Activated CD8-positive, alpha-beta T cell treated with anti-CD3 and anti-CD28 coated beads for 36 hours (primary cell): ENCODE measurements around the gene EEF2KMT. TPM values are rescaled to one million over a fixed set of nuclear protein-coding genes. Genes with fewer than 3 reads are reported as not detected.
"Not testable (repeated sequence)": the region's sequence is repeated elsewhere in the genome, so short reads cannot be mapped to it uniquely, and the experiment has no call there.

Experiments used
- ATAC-seq: fragments of 200-7000 bp; cut with Tn5 transposase; one replicate; pipeline ENCODE4 v1.10.0; 2021; ENCODE audit warnings: mild to moderate bottlenecking, moderate library complexity
- CTCF ChIA-PET: fragments of 350-600 bp; sonication (Branson Sonifier 250); formaldehyde crosslinking; loops from one replicate; lab custom pipeline; 2021; ENCODE audit warnings: antibody characterized with exemption; lab: Charles Lee
- POLR2A ChIA-PET: fragments of 350-600 bp; sonication (Branson Sonifier 250); formaldehyde crosslinking; loops from one replicate; lab custom pipeline; 2021; ENCODE audit warnings: antibody characterized with exemption; lab: Charles Lee
- DNase-seq: peaks from one replicate; pipeline ENCODE4 v3.0.0-alpha.2; 2020
- H3K27ac Mint-ChIP-seq: one replicate; pipeline ENCODE4 v1.8.0; 2021; ENCODE audit warnings: mild to moderate bottlenecking, mixed read lengths
- H3K27me3 Mint-ChIP-seq: one replicate; pipeline ENCODE4 v1.8.0; 2021; ENCODE audit warnings: mixed read lengths
- H3K36me3 Mint-ChIP-seq: one replicate; pipeline ENCODE4 v1.8.0; 2021; ENCODE audit warnings: low read depth, mixed read lengths
- H3K4me1 Mint-ChIP-seq: one replicate; pipeline ENCODE4 v1.8.0; 2021; ENCODE audit warnings: low read depth, mixed read lengths
- H3K4me3 Mint-ChIP-seq: one replicate; pipeline ENCODE4 v1.8.0; 2021; ENCODE audit warnings: mild to moderate bottlenecking, moderate library complexity, mixed read lengths
- H3K9me3 Mint-ChIP-seq: one replicate; pipeline ENCODE4 v1.8.0; 2021; ENCODE audit warnings: mixed read lengths
- CTCF ChIP-seq: fragments of 200-600 bp; IDR thresholded peaks from one replicate; pipeline ENCODE4 v1.8.0; 2022; ENCODE audit warnings: antibody characterized with exemption, mild to moderate bottlenecking
- intact Hi-C: fragments of 100-400 bp; cut with micrococcal nuclease; formaldehyde crosslinking; loops from one replicate; pipeline ENCODE4 v1.10.0; 2022
- total RNA-seq, 2 experiments: library from RNA; stranded (reverse); gene quantifications; one replicate each; pipeline ENCODE4 v1.2.3, GENCODE V29; 2021

Gene EEF2KMT
- total RNA-seq, 2 experiments from 2014 or later = 19.7 to 20.5 TPM

- H3K4me3 Mint-ChIP-seq, ATAC-seq, POLR2A ChIA-PET, H3K27ac Mint-ChIP-seq, H3K9me3 Mint-ChIP-seq, H3K27me3 Mint-ChIP-seq, intact Hi-C loops, DNase-seq: not testable (repeated sequence)
- CTCF ChIA-PET = interaction anchor here (2.3 kb wide), 1 partner anchor 37 kb away, joined by 11 read pairs; no protein-coding TSS in a partner anchor
- H3K4me1 Mint-ChIP-seq = peaks cover 23% of the 10 kb centered on the region
- peaks cover 16% of the 10 kb centered on the region for H3K36me3 Mint-ChIP-seq
These were observed 3.8 kb downstream of the EEF2KMT start for GRCh38 chr16:5093746-5094145.

GRCh38 chr16:5093081-5093480 lies 4.5 kb downstream of the EEF2KMT start:
- ATAC-seq, H3K27ac Mint-ChIP-seq, H3K4me3 Mint-ChIP-seq, H3K27me3 Mint-ChIP-seq, DNase-seq, intact Hi-C loops, H3K9me3 Mint-ChIP-seq: not testable (repeated sequence)
- ChIA-PET POLR2A (interaction anchor here (1.2 kb wide), 1 partner anchor 22 kb away, joined by 3 read pairs; the partner anchor contains the start of gene ALG1), CTCF (interaction anchor here (0.8 to 2.3 kb wide), 3 partner anchors 14 to 37 kb away, joined by 3 to 11 read pairs (median 8); no protein-coding TSS in a partner anchor)
- Mint-ChIP-seq H3K36me3 (peaks cover 18% of the 10 kb centered on the region), H3K4me1 (peaks cover 21% of the 10 kb centered on the region)

- H3K27me3 Mint-ChIP-seq, H3K4me3 Mint-ChIP-seq, CTCF ChIA-PET, H3K9me3 Mint-ChIP-seq, POLR2A ChIA-PET, DNase-seq, ATAC-seq, intact Hi-C loops, H3K27ac Mint-ChIP-seq: not testable (repeated sequence)
- Mint-ChIP-seq H3K36me3 (peaks cover 23% of the 10 kb centered on the region), H3K4me1 (peaks cover 12% of the 10 kb centered on the region)
These were observed 7.0 kb downstream of the EEF2KMT start for GRCh38 chr16:5090592-5090991.

- intact Hi-C loops, H3K9me3 Mint-ChIP-seq, H3K4me1 Mint-ChIP-seq, DNase-seq, ATAC-seq, POLR2A ChIA-PET, H3K27ac Mint-ChIP-seq, H3K27me3 Mint-ChIP-seq, H3K4me3 Mint-ChIP-seq: not testable (repeated sequence)
- H3K36me3 Mint-ChIP-seq = peaks cover 27% of the 10 kb centered on the region
- CTCF ChIA-PET = interaction anchor here (1.9 kb wide), 1 partner anchor 34 kb away, joined by 4 read pairs; no protein-coding TSS in a partner anchor
These were observed 7.6 kb downstream of the EEF2KMT start for GRCh38 chr16:5089911-5090555.

- H3K27me3 Mint-ChIP-seq, intact Hi-C loops, H3K4me3 Mint-ChIP-seq, POLR2A ChIA-PET, H3K4me1 Mint-ChIP-seq, ATAC-seq, H3K27ac Mint-ChIP-seq, H3K9me3 Mint-ChIP-seq, DNase-seq: not testable (repeated sequence)
- H3K36me3 Mint-ChIP-seq = peaks cover 35% of the 10 kb centered on the region
- CTCF ChIA-PET = interaction anchor here (1.8 to 1.9 kb wide), 2 partner anchors 13 to 33 kb away, joined by 4 to 5 read pairs; no protein-coding TSS in a partner anchor
These were observed 8.7 kb downstream of the EEF2KMT start for GRCh38 chr16:5088936-5089335.

GRCh38 chr16:5088086-5088790 lies 9.4 kb downstream of the EEF2KMT start:
- DNase-seq, H3K27me3 Mint-ChIP-seq, H3K4me1 Mint-ChIP-seq, H3K27ac Mint-ChIP-seq, intact Hi-C loops, ATAC-seq, H3K9me3 Mint-ChIP-seq, POLR2A ChIA-PET, H3K4me3 Mint-ChIP-seq: not testable (repeated sequence)
- CTCF ChIA-PET = interaction anchor here (1.8 to 1.9 kb wide), 2 partner anchors 12 to 32 kb away, joined by 4 to 5 read pairs; no protein-coding TSS in a partner anchor
- H3K36me3 Mint-ChIP-seq = peaks cover 35% of the 10 kb centered on the region

GRCh38 chr16:5085716-5086115 lies 11.9 kb downstream of the EEF2KMT start:
- H3K27me3 Mint-ChIP-seq, H3K4me3 Mint-ChIP-seq, H3K27ac Mint-ChIP-seq, ATAC-seq, H3K4me1 Mint-ChIP-seq, intact Hi-C loops, H3K9me3 Mint-ChIP-seq, DNase-seq: not testable (repeated sequence)
- POLR2A ChIA-PET = interaction anchor here (1.4 kb wide), 1 partner anchor 13 kb away, joined by 3 read pairs; no protein-coding TSS in a partner anchor
- H3K36me3 Mint-ChIP-seq = peaks cover 28% of the 10 kb centered on the region
- CTCF ChIA-PET = interaction anchor here (1.0 to 3.3 kb wide), 2 partner anchors 11 to 29 kb away, joined by 4 to 29 read pairs; no protein-coding TSS in a partner anchor

- H3K9me3 Mint-ChIP-seq, H3K4me1 Mint-ChIP-seq, intact Hi-C loops, ATAC-seq, H3K4me3 Mint-ChIP-seq, H3K27ac Mint-ChIP-seq, H3K27me3 Mint-ChIP-seq: not testable (repeated sequence)
- POLR2A ChIA-PET = interaction anchor here (1.4 kb wide), 1 partner anchor 12 kb away, joined by 3 read pairs; no protein-coding TSS in a partner anchor
- H3K36me3 Mint-ChIP-seq = peaks cover 22% of the 10 kb centered on the region
- DNase-seq = peak; percentile 75
- TF ChIP-seq CTCF = peak; percentile 68
- CTCF ChIA-PET = interaction anchor here (0.7 to 3.3 kb wide), 4 partner anchors 11 to 50 kb away, joined by 3 to 29 read pairs (median 5); partner anchors contain the start of gene NAGPA
These were observed 12.8 kb downstream of the EEF2KMT start for GRCh38 chr16:5084802-5085201.

- ATAC-seq, POLR2A ChIA-PET, H3K4me3 Mint-ChIP-seq, H3K4me1 Mint-ChIP-seq, H3K9me3 Mint-ChIP-seq, DNase-seq, intact Hi-C loops, H3K27ac Mint-ChIP-seq, H3K27me3 Mint-ChIP-seq: not testable (repeated sequence)
- peaks cover 24% of the 10 kb centered on the region for H3K36me3 Mint-ChIP-seq
- CTCF ChIA-PET = interaction anchor here (0.7 to 3.3 kb wide), 4 partner anchors 10 to 50 kb away, joined by 3 to 29 read pairs (median 5); partner anchors contain the start of gene NAGPA
These were observed 13.4 kb downstream of the EEF2KMT start for GRCh38 chr16:5084099-5084731.

- H3K4me3 Mint-ChIP-seq, DNase-seq, ATAC-seq, H3K4me1 Mint-ChIP-seq, POLR2A ChIA-PET, H3K27me3 Mint-ChIP-seq, CTCF ChIA-PET, H3K9me3 Mint-ChIP-seq, H3K27ac Mint-ChIP-seq, intact Hi-C loops: not testable (repeated sequence)
- H3K36me3 Mint-ChIP-seq = peaks cover 24% of the 10 kb centered on the region
These were observed 13.9 kb downstream of the EEF2KMT start for GRCh38 chr16:5083646-5084045.
